NCI-H748 (cell line): Measurements from ENCODE around the gene TNRC18.
"Not testable (repeated sequence)": the region's sequence is repeated elsewhere in the genome, so short reads cannot be mapped to it uniquely, and the experiment has no call there.

Experiments
- DNase-seq: peaks from one replicate; lab custom pipeline; 2025; ENCODE audit not compliant: unreplicated experiment; lab: John Stamatoyannopoulos, UW

TNRC18 gene

GRCh38 chr7:5423306-5423975, at the start of gene TNRC18:
Gene TNRC18 (minus strand): TSS chr7:5423834. CDS start chr7:5421246, 2,588 bp downstream.
- no peak for DNase-seq

- DNase-seq = no peak
Observed at GRCh38 chr7:5472432-5473315, 49.0 kb upstream of the TNRC18 start.

GRCh38 chr7:5471623-5472022, 48.0 kb upstream of the TNRC18 start:
- DNase-seq = not testable (repeated sequence)

GRCh38 chr7:5470816-5471215, 47.2 kb upstream of the TNRC18 start:
- no peak for DNase-seq

- DNase-seq = no peak
Observed at GRCh38 chr7:5470167-5470532, 46.5 kb upstream of the TNRC18 start.

- DNase-seq = no peak
Observed at GRCh38 chr7:5469375-5470166, 45.9 kb upstream of the TNRC18 start.

GRCh38 chr7:5467645-5468044, 44.0 kb upstream of the TNRC18 start:
- DNase-seq = no peak

GRCh38 chr7:5466551-5466950, 42.9 kb upstream of the TNRC18 start:
- no peak for DNase-seq

GRCh38 chr7:5463031-5463430, 39.4 kb upstream of the TNRC18 start:
- no peak for DNase-seq

GRCh38 chr7:5462216-5462615, 38.6 kb upstream of the TNRC18 start:
- DNase-seq = no peak

- no peak for DNase-seq
Observed at GRCh38 chr7:5458921-5459480, 35.4 kb upstream of the TNRC18 start.

GRCh38 chr7:5457245-5457735, 33.7 kb upstream of the TNRC18 start:
- DNase-seq = no peak

GRCh38 chr7:5456409-5456808, 32.8 kb upstream of the TNRC18 start:
- no peak for DNase-seq

GRCh38 chr7:5455581-5456219, 32.1 kb upstream of the TNRC18 start:
- no peak for DNase-seq

GRCh38 chr7:5455175-5455574, 31.5 kb upstream of the TNRC18 start:
- no peak for DNase-seq

- DNase-seq = no peak
Observed at GRCh38 chr7:5454485-5454884, 30.9 kb upstream of the TNRC18 start.

GRCh38 chr7:5453566-5454075, 30.0 kb upstream of the TNRC18 start:
- no peak for DNase-seq

GRCh38 chr7:5452937-5453540, 29.4 kb upstream of the TNRC18 start:
- DNase-seq = no peak

- no peak for DNase-seq
Observed at GRCh38 chr7:5452470-5452899, 28.9 kb upstream of the TNRC18 start.

- DNase-seq = no peak
Observed at GRCh38 chr7:5451391-5451790, 27.8 kb upstream of the TNRC18 start.
